Upper lobe of left lung (tissue), 4 donors: ENCODE data around the gene HK3.

Experiments used
- CTCF ChIP-seq, 6 experiments: fragments of 450-650 bp in 4 of 6; fragments of 200-600 bp in 2 of 6; sonication (generic) in 2 of 6; IDR thresholded peaks; one replicate each; pipeline ENCODE4 v1.5.1; 2016 to 2019; ENCODE audit warnings: antibody characterized with exemption in 6 of 6
- EP300 ChIP-seq, 4 donors: sonication (generic); formaldehyde crosslinking; IDR thresholded peaks; one replicate each; pipeline ENCODE4 v1.5.1; 2017; ENCODE audit warnings: antibody characterized with exemption in 4 of 4, control low read depth in 2 of 4
- POLR2A ChIP-seq, 4 donors: fragments of 450-650 bp; IDR thresholded peaks; one replicate each; pipeline ENCODE4 v1.5.1; 2016 to 2017; ENCODE audit warnings: antibody characterized with exemption in 4 of 4, mild to moderate bottlenecking in 2 of 4
- POLR2AphosphoS5 ChIP-seq, 2 donors: sonication (generic); formaldehyde crosslinking; IDR thresholded peaks; one replicate each; pipeline ENCODE4 v1.5.1; 2017; ENCODE audit warnings: antibody characterized with exemption in 2 of 2

- no peak for TF ChIP-seq POLR2A (IDR thresholded peaks at IDR 0.05)
- no peak for TF ChIP-seq POLR2AphosphoS5 (IDR thresholded peaks at IDR 0.05)
- no peak for TF ChIP-seq CTCF (IDR thresholded peaks at IDR 0.05)
- no peak for TF ChIP-seq EP300 (IDR thresholded peaks at IDR 0.05)
These were observed 20.1 kb downstream of the HK3 start for GRCh38 chr5:176878906-176879662.
